Hepatocyte (in vitro differentiated cells): ENCODE results near the gene AUTS2.

Experiments
- EZH2 ChIP-seq: fragments of 200-600 bp; sonication (generic); IDR thresholded peaks from 2 replicates; pipeline ENCODE4 v1.6.1; 2016; ENCODE audit warnings: antibody characterized with exemption, mild to moderate bottlenecking, borderline replicate concordance
- EZH2phosphoT487 ChIP-seq: fragments of 200-600 bp; sonication (generic); IDR thresholded peaks from one replicate; pipeline ENCODE4 v1.6.1; 2018; ENCODE audit warnings: antibody characterized with exemption, mild to moderate bottlenecking, low read depth, moderate library complexity; ENCODE audit not compliant: unreplicated experiment, severe bottlenecking
- TF ChIP-seq, protein P1 (sequence below): fragments of 200-600 bp; sonication (generic); IDR thresholded peaks from 2 replicates; pipeline ENCODE4 v1.5.1; 2016; ENCODE audit warnings: antibody characterized with exemption, mild to moderate bottlenecking; ENCODE audit not compliant: poor library complexity

DNA sequence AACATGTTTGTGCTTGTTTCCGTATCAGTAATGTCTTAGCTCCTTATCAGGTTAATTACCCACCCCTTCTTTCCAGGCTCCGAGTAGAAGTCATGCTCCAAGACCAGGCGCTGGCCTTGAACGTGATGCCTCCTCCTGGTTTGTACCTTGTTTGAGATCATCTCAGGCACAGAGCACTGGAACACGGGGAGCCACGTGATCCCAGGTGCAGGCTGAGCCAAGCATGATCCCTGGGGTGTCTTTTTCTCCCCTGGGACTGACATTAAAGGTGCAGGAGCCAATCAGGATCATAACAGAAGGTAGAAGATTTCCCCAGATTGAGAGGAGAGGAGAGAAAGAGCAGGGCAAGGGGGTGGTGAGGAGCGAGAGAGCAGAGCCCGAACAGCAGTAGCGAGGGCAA lies 907.6 kb downstream of the AUTS2 start:
- TF ChIP-seq, protein P1, sequence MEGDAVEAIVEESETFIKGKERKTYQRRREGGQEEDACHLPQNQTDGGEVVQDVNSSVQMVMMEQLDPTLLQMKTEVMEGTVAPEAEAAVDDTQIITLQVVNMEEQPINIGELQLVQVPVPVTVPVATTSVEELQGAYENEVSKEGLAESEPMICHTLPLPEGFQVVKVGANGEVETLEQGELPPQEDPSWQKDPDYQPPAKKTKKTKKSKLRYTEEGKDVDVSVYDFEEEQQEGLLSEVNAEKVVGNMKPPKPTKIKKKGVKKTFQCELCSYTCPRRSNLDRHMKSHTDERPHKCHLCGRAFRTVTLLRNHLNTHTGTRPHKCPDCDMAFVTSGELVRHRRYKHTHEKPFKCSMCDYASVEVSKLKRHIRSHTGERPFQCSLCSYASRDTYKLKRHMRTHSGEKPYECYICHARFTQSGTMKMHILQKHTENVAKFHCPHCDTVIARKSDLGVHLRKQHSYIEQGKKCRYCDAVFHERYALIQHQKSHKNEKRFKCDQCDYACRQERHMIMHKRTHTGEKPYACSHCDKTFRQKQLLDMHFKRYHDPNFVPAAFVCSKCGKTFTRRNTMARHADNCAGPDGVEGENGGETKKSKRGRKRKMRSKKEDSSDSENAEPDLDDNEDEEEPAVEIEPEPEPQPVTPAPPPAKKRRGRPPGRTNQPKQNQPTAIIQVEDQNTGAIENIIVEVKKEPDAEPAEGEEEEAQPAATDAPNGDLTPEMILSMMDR: no peak
- TF ChIP-seq EZH2 (no peak), EZH2phosphoT487 (no peak)
